HG02759 (cell line): Measurements from ENCODE around the gene SCRN3.
"Not testable (repeated sequence)": the region's sequence is repeated elsewhere in the genome, so short reads cannot be mapped to it uniquely, and the experiment has no call there.

Experiments used
- ATAC-seq: cut with Tn5 transposase; IDR thresholded peaks from one replicate; pipeline ENCODE4 v1.9.1; 2021; ENCODE audit warnings: mild to moderate bottlenecking, moderate library complexity; ENCODE audit not compliant: unreplicated experiment

SCRN3 gene

GRCh38 chr2:174400853-174401252 is 5.3 kb downstream of the SCRN3 start:
- no peak for ATAC-seq

DNA sequence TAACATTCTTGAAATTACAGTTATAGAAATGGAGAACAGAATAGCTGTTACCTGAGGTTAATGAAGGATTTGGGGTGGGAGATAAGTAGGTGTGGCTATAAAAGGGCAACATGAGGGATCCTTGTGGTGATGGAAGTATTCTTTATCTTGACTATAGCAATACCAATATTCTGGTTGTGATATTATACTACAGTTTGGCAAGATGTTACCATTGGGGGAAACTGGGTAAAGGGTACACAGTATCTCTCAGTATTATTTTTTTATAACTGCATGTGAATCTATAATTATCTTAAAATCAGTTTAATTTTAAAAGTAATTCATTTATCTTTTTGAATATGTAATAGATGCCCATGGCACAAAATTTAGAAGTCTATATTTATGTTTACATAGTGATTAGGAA is 8.1 kb downstream of the SCRN3 start:
- ATAC-seq, result no peak

- not testable (repeated sequence) for ATAC-seq
Observed at GRCh38 chr2:174410039-174410438, 14.5 kb downstream of the SCRN3 start.

- no peak for ATAC-seq
Observed at GRCh38 chr2:174412256-174412655, 16.7 kb downstream of the SCRN3 start.

GRCh38 chr2:174428214-174428613 is 32.7 kb downstream of the SCRN3 start:
- ATAC-seq, result no peak

DNA sequence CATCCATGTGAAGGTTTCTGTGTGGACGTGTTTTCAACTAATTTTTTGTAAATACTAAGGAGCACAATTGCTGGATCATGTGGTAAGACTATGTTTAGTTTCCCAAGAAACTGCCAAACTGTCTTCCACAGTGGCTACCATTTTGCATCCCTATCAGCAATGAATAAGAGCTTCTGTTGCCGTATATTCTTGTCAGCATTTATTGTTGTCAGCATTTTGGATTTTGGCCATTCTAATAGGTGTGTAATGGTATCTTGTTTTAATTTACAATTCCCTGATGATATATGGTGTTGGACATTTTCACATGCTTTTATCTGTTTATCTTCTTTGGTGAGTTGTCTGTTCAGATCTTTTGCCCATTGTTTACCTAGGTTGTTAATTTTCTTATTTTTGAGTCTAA is 34.5 kb downstream of the SCRN3 start:
- ATAC-seq, result no peak

GRCh38 chr2:174431902-174432301 is 36.4 kb downstream of the SCRN3 start:
- ATAC-seq, result no peak

DNA sequence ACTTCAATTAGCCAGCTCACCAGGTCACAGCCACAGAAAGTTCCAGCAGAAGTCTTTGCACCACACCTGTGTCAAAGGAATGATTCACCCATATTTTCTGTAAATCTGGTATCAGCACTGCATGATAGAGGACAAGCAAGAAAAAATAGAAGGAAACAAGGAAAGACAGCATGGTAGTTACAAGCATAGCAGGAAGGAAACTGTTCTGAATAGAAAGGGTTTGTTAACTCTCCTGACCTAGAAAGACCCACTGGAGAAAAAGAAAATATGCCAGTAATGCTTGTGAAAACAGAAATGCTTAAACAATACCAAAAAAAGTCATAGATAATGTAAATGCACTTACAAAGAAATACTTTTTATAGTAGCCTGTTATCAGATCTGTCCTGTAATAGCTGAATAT is 40.8 kb downstream of the SCRN3 start:
- no peak for ATAC-seq

GRCh38 chr2:174438146-174438886 is 42.8 kb downstream of the SCRN3 start:
- ATAC-seq, result no peak

DNA sequence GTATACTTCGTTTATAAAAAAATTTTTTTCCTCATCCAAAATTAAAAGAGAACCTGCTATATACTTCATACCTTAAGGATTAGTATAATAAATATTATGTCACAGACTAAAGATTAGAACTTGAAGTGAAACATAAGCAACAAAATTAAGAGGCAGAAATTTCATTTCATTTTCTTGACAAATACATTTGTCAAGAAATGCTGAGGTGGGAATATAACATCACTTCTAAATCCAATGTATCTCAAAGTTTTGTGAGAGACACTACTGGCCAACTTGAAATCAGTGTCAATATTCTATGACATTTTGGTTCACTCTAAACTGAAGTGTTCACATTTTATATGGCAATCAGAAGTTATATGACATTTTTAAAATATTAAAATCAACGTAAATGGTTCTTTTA is 43.8 kb downstream of the SCRN3 start:
- ATAC-seq, result no peak

DNA sequence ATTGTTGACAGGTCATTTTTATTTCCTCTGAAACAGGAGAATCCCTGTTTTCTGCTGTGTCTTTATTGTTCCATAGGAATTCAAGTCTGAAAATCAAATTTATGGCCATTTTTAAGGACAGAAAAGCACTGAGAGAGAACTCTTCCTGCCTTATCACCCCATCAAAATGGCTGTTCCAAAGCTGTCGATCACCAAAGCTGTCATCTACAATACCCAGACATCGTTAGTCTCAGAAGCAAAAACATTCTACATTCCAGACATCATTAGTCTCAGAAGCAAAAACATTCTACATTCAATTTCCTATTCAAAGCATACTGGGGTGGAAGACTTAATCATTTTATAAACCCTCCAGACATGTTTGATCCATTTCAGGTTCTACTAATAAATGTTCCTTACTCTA is 44.4 kb downstream of the SCRN3 start:
- ATAC-seq, result no peak

- ATAC-seq, result no peak
Observed at GRCh38 chr2:174442546-174443510, 47.3 kb downstream of the SCRN3 start.

GRCh38 chr2:174444761-174445160 is 49.2 kb downstream of the SCRN3 start:
- no peak for ATAC-seq

DNA sequence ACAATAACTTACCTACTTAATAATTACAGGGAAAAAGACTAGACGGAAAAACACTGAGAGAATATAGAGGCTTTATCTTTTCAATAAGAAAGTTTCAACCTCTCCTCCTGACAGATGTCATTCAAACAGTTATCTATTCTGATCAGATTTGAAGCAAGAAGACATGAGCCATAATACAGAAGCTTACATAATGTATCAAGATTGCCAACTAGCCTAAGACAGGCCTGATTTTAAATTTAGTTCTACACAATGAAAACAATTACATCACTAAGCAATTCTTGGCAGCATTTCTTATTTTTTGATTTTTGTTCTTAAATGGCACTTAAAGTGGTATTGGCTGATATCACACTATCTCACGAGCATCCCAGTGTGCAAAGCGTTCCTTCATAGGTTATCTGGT is 49.7 kb downstream of the SCRN3 start:
- ATAC-seq, result no peak

GRCh38 chr2:174446531-174446930 is 51.0 kb downstream of the SCRN3 start:
- no peak for ATAC-seq

DNA sequence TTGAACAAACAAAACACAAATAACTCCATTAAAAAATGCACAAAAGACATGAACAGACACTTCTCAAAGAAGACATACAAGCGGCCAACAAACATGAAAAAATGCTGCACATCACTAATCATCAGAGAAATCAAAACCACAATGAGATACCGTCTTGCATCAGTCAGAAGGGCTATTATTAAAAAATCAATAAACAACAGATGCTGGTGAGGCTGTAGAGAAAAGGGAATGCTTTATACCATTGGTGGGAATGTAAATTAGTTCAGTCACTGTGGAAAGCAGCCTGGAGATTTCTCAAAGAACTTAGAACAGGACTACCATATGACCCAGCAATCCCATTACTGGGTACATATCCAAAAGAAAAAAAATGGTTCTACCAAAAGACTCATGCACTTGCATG is 53.5 kb downstream of the SCRN3 start:
- no peak for ATAC-seq

- ATAC-seq, result no peak
Observed at GRCh38 chr2:174450021-174450816, 54.7 kb downstream of the SCRN3 start.

- no peak for ATAC-seq
Observed at GRCh38 chr2:174454566-174454965, 59.0 kb downstream of the SCRN3 start.

DNA sequence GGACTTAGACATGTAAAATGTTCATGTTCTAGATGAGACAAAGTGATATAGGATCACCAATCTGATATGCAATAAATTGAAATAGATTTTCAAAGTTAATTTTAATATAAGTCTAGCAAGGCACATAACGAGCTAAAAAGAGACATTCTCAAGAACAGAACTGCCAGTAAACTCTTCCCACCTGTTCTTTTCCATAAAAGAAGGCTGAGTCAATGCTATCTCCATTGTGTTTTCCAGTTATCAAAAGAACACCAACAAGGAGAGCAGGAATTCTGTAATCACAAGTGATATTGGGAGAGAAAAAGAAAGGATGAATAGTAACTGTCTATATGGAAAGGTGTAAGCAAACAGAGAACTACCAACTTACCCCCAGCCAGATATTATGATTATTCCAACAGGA is 65.7 kb downstream of the SCRN3 start:
- ATAC-seq, result no peak

- ATAC-seq, result no peak
Observed at GRCh38 chr2:174465327-174465726, 69.8 kb downstream of the SCRN3 start.

- no peak for ATAC-seq
Observed at GRCh38 chr2:174473796-174474195, 78.3 kb downstream of the SCRN3 start.
